HepG2 (cell line): ENCODE results near the gene IGF2BP3. TPM values are rescaled to one million over a fixed set of nuclear protein-coding genes. Genes with fewer than 3 reads are reported as not detected.

ENCODE experiments used
- ATF3 ChIP-seq: sonication (generic); formaldehyde crosslinking; IDR thresholded peaks from 2 replicates; pipeline ENCODE4 v1.4.0; 2020; ENCODE audit warnings: missing genetic modification reagents
- CBFB ChIP-seq: sonication (generic); formaldehyde crosslinking; IDR thresholded peaks from 2 replicates; pipeline ENCODE4 v1.4.0; 2020; ENCODE audit warnings: missing genetic modification reagents
- DNMT3B ChIP-seq: conservative IDR thresholded peaks from 2 replicates; pipeline ENCODE4 v1.6.1; 2016; ENCODE audit warnings: missing biosample characterization, control low read depth
- FOSL2 ChIP-seq: sonication (generic); formaldehyde crosslinking; IDR thresholded peaks from 2 replicates; pipeline ENCODE4 v1.4.0; 2020; ENCODE audit warnings: missing genetic modification reagents
- FOXP4 ChIP-seq: sonication (generic); formaldehyde crosslinking; IDR thresholded peaks from 2 replicates; pipeline ENCODE4 v1.4.0; 2020; ENCODE audit warnings: missing genetic modification reagents
- KDM5A ChIP-seq: fragments of 200-600 bp; sonication (generic); IDR thresholded peaks from 2 replicates; pipeline ENCODE4 v1.7.0; 2018; ENCODE audit warnings: antibody characterized with exemption, mild to moderate bottlenecking, low read length, borderline replicate concordance
- KLF12 ChIP-seq: sonication (generic); formaldehyde crosslinking; IDR thresholded peaks from 2 replicates; pipeline ENCODE4 v1.4.0; 2020; ENCODE audit warnings: missing genetic modification reagents, borderline replicate concordance
- KMT2B ChIP-seq: IDR thresholded peaks from 2 replicates; pipeline ENCODE4 v1.6.1; 2016; ENCODE audit warnings: missing genetic modification reagents, missing compliant biosample characterization
- NR0B2 ChIP-seq: sonication (generic); formaldehyde crosslinking; IDR thresholded peaks from 2 replicates; pipeline ENCODE4 v1.4.0; 2020; ENCODE audit warnings: mild to moderate bottlenecking, missing genetic modification reagents
- SAFB2 ChIP-seq: sonication (generic); formaldehyde crosslinking; IDR thresholded peaks from 2 replicates; pipeline ENCODE4 v1.5.1; 2020; ENCODE audit warnings: missing genetic modification reagents, low read depth, mild to moderate bottlenecking, borderline replicate concordance
- SALL1 ChIP-seq: sonication (generic); formaldehyde crosslinking; IDR thresholded peaks from 2 replicates; pipeline ENCODE4 v1.8.0; 2022; ENCODE audit warnings: mild to moderate bottlenecking, missing genetic modification reagents
- SRSF1 ChIP-seq: fragments of 200-400 bp; formaldehyde crosslinking; optimal IDR thresholded peaks from 2 replicates; pipeline ENCODE3; 2017; ENCODE audit warnings: mild to moderate bottlenecking, low read depth, low read length, moderate library complexity
- SRSF4 ChIP-seq: fragments of 200-400 bp; formaldehyde crosslinking; IDR thresholded peaks from one replicate; pipeline ENCODE4 v1.6.1; 2018; ENCODE audit warnings: mild to moderate bottlenecking, low read depth, low read length, moderate library complexity; ENCODE audit not compliant: poor library complexity, severe bottlenecking
- ZBTB25 ChIP-seq: IDR thresholded peaks from 2 replicates; pipeline ENCODE4 v1.6.1; 2018; ENCODE audit warnings: missing genetic modification reagents
- ZFP62 ChIP-seq: sonication (generic); formaldehyde crosslinking; IDR thresholded peaks from 2 replicates; pipeline ENCODE4 v1.4.0; 2020; ENCODE audit warnings: missing genetic modification reagents
- ZMAT5 ChIP-seq: sonication (generic); formaldehyde crosslinking; IDR thresholded peaks from 2 replicates; pipeline ENCODE4 v1.5.0; 2020; ENCODE audit warnings: mild to moderate bottlenecking, low read depth, missing genetic modification reagents, borderline replicate concordance
- ZNF343 ChIP-seq: sonication (generic); formaldehyde crosslinking; IDR thresholded peaks from 2 replicates; pipeline ENCODE4 v1.4.0; 2020; ENCODE audit warnings: mild to moderate bottlenecking, missing genetic modification reagents
- ZNF543 ChIP-seq: sonication (generic); formaldehyde crosslinking; IDR thresholded peaks from 2 replicates; pipeline ENCODE4 v1.4.0; 2020; ENCODE audit warnings: mild to moderate bottlenecking, missing genetic modification reagents
- ZNF800 ChIP-seq: sonication (generic); formaldehyde crosslinking; IDR thresholded peaks from 2 replicates; pipeline ENCODE4 v1.4.0; 2020; ENCODE audit warnings: missing genetic modification reagents
- polyA plus RNA-seq, 8 experiments: library from polyadenylated mRNA; depleted of rRNA in 3 of 8; stranded (reverse) in 7 of 8; unstranded in 1 of 8; fragments of >200 nt; fragmentation: Illumina TruSeq in 4 of 8; extraction: Trizol in 4 of 8; gene quantifications; 2 replicates each; pipeline versions ENCODE4 v1.2.1 to v1.2.3, GENCODE V29; 2011 to 2016; ENCODE audit warnings: low read depth in 4 of 8, missing spikeins in 1 of 8, mixed read lengths in 1 of 8; ENCODE audit not compliant: insufficient read depth in 1 of 8
- total RNA-seq, 5 experiments: library from RNA; depleted of rRNA; stranded (reverse); fragments of >200 nt; fragmentation: Illumina TruSeq; extraction: Trizol; gene quantifications; 2 replicates each; pipeline ENCODE4 v1.2.3, GENCODE V29; 2016; ENCODE audit warnings: low read depth in 1 of 5

Gene IGF2BP3
- total and polyA plus RNA-seq, 2 of the 13 experiments (the other 11 are each of a cell fraction or from before 2014, with no cell fraction given): 37.7 to 39.5 TPM

GRCh38 chr7:23474094-23474828 is 4.0 kb upstream of the IGF2BP3 start (continued):
- peak; percentile 74 for TF ChIP-seq KMT2B (CRISPR knock-in tag)
- peak; percentile 85 for TF ChIP-seq SALL1 (CRISPR knock-in tag)
- TF ChIP-seq DNMT3B (CRISPR knock-in tag): no peak
- TF ChIP-seq FOSL2 (CRISPR knock-in tag): no peak; the same call in 1 of the 2 replicates
- no peak; the same call in 1 of the 2 replicates for TF ChIP-seq ATF3 (CRISPR knock-in tag)
- TF ChIP-seq SRSF4: no peak
- peak; percentile 92 for TF ChIP-seq ZNF800
- peak; percentile 87 for TF ChIP-seq ZNF543 (CRISPR knock-in tag)
- 0 out of 2 replicates have a peak, but pooled peaks have one; percentile 70 for TF ChIP-seq ZNF343 (CRISPR knock-in tag)
- peak; percentile 75 for TF ChIP-seq SAFB2 (CRISPR knock-in tag)
- TF ChIP-seq CBFB (CRISPR knock-in tag): peak; percentile 61; the same call in 1 of the 2 replicates
- peak; percentile 95 for TF ChIP-seq KLF12 (CRISPR knock-in tag)
- TF ChIP-seq ZBTB25 (CRISPR knock-in tag): peak; percentile 23; the same call in 1 of the 2 replicates
- no peak; the same call in 1 of the 2 replicates for TF ChIP-seq KDM5A
- TF ChIP-seq FOXP4: peak; percentile 63
- no peak; the same call in 1 of the 2 replicates for TF ChIP-seq NR0B2 (CRISPR knock-in tag)
- TF ChIP-seq ZMAT5: no peak
- TF ChIP-seq SRSF1: peak; percentile 44
- TF ChIP-seq ZFP62 (CRISPR knock-in tag): no peak
